Measurements from ENCODE around the gene MAST4.
"Not testable (repeated sequence)": the region's sequence is repeated elsewhere in the genome, so short reads cannot be mapped to it uniquely, and the experiment has no call there.

The MAST4 gene

GRCh38 chr5:67102708-67103107, 506.5 kb downstream of the MAST4 start:
- DNase-seq, result no peak

- DNase-seq, result no peak
These were observed 508.7 kb downstream of the MAST4 start for GRCh38 chr5:67104859-67105258.

DNA sequence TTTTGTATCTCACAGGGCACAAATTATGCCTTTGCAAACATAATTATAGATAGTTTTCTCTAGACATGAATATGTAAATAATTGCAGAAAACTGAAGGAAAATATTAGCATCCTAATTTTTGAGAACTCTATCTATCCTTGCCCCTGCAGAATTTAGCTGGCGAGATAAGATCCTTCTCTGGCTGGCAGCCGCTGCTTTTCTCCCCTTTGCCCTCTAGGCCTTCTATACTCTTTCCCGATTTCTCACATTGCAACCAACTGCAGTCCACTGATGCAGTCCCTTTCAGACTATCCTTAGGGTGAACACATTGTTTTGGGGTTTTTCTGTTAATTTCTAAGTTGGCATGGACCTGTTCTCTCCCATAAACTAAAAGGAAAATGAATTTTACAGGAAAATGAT, 509.1 kb downstream of the MAST4 start:
- no peak for DNase-seq

DNA sequence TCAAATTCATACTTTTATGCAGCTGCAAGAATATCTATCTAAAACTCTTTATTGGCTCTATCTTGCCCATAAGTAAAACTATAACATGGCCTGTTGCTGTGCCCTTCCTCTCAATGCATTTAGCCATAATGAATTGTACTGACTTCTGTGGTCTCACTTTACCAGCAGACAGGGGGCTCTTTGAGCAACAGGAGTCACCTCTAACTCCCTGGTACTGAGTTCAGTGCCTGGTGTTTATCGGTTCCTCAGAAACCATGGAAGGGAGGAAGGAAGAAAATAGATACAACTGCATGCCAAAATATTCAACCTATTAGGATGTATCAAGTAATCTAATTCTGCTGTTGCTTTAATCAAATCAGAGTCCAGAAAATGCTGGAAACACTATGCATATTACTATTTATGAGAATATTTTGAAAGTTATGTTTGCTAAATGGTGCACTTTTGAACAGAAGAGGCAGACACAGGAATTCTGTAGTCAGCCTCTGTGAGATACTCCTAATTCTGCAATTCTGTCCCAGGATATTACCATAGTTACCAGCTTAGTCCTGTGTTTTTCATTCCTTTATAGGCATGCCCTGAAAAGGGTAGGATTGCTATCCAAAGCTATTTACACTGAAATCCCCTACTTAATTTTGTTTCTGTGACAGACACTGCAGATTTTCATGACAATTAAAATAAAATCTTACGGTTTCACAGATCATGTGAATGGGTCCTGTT, 510.6 kb downstream of the MAST4 start:
- DNase-seq, result no peak

DNA sequence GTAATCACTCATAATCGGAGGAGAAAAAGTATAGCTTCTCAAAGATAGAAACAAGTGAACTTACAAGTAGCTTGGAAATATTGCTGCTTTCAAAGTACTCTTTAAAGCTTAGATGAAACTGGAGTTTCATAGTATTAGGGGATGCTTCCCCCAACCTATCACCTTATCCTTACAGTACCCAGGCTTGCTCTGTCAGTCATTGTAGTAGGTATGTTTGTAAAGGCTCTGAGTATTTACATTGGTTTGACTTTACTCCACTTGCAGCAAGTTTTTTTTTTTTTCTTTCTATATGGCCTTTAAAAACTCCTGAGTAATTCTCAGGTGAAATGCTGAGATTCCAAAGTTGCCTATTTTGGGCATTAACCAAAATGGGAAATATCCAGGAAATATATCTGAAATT, 515.6 kb downstream of the MAST4 start:
- DNase-seq, result no peak

DNA sequence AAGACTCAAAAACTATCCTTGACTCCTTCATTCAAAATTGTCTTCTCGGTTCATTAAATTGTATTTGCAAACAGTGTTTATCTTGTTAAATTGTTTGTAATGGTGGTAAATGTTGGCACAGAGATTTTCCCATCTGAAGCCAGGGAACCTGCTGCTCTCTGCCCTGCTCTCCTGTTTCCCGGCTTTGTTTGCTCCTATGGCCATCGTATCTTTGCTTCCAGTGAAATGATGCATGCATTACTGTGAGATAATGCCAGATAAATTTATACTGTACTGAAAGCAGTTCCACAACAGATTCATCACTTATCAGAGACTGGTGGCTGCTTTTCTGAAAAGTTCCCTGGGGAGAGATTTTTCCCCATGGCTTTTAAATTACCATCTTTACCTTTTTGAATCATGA, 519.1 kb downstream of the MAST4 start:
- DNase-seq, result no peak

- DNase-seq, result no peak
These were observed 519.6 kb downstream of the MAST4 start for GRCh38 chr5:67115817-67116216.

DNA sequence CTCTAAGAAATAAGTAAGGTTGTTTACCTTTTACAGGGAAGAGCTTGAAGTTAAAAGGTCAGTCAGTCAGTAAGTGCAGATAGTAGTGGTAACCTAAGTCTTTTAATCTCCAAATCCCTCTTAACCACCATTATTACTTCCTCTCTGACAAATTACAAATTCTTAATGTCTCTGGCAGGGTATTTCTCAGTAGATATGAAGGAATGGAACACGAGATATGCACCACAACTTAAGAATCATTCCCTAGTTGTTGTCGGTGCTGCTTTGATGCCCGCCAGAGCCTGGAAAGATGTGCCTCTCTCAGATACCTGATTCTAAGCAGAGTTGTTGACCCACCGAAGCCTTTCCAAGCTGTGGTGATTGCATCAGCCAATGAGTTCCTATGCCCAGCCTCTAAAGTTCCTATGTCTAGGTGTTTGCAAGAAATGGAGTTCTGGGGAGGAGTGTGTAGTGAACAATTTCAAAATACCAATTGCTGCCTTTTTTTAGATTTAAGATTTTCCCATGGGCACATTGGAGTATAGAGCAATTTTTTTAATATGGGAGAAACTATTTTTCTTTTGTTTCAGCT, 521.9 kb downstream of the MAST4 start:
- no peak for DNase-seq

DNA sequence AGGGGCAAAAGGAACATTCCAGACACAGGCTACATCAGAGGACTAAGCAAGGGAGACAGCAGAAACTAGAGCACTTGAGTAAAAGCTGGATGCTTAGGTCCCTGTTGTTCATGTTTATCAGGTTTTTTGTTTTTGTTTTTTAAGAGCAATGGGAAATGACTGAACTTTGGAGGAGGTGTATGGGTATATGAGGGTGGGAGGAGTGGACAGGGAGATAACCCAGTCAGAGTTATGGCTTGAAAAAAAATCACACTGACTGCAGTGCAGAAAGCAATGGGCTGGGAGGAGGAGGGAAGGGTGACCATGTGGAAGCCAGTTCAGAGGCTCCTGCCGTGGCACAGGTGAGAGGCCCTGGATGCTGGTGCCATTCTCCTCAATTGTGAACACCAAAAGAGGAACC, 522.8 kb downstream of the MAST4 start:
- DNase-seq, result no peak

GRCh38 chr5:67120032-67120431, 523.8 kb downstream of the MAST4 start:
- no peak for DNase-seq

DNA sequence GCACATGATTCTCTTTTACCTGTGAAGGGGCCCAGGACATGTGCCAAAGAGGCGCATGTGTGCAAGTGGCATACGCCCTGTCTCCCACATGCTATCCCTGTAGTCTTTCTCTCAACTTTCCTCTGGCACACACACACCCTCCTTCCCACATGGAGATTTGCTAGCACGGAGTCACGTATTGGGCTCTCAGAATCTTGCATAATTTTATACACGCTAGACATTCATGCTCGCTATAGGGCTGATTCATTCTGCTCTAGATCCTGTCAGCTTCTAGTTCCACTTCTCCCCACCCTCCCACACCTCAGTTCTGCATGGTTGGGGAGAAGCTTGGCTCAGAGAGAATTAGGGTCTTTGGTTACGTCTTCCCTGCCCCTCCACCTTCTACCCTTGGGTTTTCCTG, 527.6 kb downstream of the MAST4 start:
- no peak for DNase-seq

GRCh38 chr5:67124556-67124955, 528.4 kb downstream of the MAST4 start:
- no peak for DNase-seq

DNA sequence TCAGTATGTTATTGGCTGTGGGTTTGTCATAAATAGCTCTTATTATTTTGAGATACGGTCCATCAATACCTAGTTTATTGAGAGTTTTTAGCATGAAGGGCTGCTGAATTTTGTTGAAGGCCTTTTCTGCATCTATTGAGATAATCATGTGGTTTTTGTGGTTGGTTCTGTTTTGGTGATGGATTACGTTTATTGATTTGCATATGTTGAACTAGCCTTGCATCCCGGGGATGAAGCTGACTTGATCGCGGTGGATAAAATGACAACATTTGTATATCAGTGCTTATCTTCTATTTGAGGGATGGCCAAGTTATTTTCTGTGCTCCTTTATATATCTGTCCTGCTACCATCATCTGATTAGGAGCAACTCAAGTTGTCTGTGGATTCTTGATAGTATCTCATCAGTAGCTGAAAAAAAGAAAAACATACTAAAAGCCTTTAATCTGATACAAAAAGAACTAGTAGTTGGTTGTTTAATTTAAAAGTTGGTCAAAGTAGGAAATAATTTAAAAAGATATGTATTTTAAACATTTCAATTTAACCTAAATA, 531.2 kb downstream of the MAST4 start:
- not testable (repeated sequence) for DNase-seq

DNA sequence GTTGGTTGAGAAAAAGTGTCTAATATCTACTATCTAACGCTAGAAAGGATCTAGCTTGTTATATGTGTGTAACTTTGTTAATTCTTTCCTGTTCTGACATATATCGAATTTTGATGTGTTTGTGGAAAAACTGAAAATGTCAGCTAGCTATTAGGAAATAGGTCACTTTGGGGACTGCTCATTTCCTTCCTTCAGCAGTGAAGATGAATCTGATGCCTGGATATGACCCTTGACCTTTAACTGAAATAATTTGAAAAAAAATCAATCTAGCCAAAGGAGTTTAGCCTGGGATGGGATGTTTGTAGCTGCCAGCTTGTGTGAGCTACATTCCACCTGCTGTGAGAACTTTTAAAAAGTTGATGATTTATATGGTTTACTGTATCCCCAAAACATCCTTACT, 533.6 kb downstream of the MAST4 start:
- DNase-seq, result no peak

- DNase-seq, result no peak
These were observed 537.0 kb downstream of the MAST4 start for GRCh38 chr5:67133217-67133616.

GRCh38 chr5:67133776-67134175, 537.6 kb downstream of the MAST4 start:
- DNase-seq, result no peak

GRCh38 chr5:67135381-67135984, 539.3 kb downstream of the MAST4 start:
- DNase-seq, result no peak

- no peak for DNase-seq
These were observed 542.8 kb downstream of the MAST4 start for GRCh38 chr5:67139030-67139429.

DNA sequence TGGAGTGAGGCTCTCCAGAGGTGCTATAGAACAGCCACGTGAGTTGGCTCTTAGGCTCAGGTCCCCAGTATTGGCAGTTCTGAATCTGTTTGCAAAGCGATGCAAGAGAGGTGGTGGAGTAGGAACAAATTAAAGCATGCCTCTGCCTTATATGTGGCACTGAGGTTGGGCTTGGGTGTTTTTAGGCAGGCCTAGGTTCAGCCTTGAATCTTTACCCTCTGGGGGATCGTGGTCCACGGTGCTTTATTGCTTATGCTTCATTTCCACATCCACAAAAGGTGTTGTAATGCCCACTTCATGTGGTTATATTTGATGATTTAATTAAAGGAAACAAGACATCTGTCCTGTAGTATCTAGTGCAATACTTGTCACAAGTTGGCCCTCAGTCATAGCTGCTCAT, 544.2 kb downstream of the MAST4 start:
- no peak for DNase-seq

- no peak for DNase-seq
These were observed 545.5 kb downstream of the MAST4 start for GRCh38 chr5:67141644-67142043.

DNA sequence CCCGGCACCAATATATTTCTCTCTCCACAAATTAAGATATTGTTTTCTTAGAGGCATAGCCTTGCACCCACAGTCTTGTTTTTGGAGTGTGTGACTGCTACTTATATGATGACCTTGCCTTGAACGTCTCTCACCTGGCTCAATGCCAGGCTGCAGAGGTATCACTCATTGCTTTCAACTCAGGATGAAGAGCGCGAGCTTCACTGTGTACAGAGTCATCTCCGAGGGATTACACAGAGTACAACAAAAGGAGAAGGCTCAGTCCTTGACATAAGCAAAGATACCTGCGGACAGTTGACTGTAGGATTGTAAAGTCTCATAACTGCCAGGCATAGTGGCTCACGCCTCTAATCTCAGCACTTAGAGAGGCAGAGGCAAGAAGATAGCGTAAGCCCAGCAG, 546.6 kb downstream of the MAST4 start:
- DNase-seq, result no peak

DNA sequence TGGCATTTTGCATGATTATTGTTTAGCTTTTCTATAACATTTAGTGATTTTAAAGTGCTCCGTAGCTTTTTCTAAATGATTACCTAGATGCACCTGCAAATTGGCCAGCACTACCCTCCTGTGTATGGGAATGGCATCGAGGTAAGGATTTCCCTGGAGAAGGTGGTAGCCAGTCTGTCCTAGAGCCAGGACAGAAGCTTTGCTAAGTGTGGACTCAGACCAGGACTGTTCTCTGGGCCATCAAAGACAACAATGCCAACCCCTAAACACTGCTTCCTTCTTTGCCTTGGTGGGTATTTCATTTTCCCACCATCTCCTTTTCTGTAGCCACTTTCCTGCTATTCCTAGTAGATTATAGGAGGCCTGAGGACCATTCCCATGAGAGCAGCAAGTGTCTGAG, 547.4 kb downstream of the MAST4 start:
- DNase-seq, result no peak

DNA sequence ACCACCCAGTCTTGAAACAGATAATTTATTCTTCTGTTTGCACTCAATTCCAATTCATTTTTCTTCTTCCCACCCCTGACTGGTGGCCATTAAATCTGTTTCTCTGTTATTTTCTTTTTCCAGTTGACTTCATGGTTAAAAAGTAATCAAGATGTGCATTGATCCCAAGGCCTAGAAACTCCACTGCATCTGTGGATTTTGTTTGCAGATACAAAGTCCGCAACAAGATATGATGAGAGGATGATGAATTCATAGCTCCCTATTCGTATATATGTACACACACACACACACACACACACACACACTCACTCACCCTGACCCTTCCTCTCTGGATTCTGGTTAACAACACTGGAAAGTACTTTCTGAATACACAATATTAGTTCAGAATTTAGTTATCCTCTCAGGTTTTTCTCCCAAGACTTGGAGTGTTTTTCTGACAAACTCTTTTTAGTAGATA, 548.0 kb downstream of the MAST4 start:
- no peak for DNase-seq

DNA sequence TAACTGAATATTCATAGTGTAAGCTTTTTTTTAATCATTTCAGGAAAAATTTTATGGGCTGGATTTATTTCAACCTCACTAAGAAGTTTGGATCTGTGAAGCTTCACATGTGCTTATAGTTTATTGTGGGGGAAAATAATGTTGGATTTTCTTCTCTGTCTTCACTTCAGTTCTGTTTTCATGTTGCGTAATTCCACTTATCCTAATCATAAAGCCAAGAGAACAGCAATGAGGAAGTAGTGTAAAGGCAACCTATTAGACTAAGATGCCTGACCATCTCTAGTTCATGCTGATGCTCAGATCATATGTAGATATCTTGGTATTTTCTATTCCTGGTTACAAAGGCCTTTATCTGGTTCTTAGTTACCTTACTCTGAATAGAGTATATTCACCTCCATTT, 550.4 kb downstream of the MAST4 start:
- no peak for DNase-seq
